ENCODE data around the gene SGK1.
"Not testable (repeated sequence)": the region's sequence is repeated elsewhere in the genome, so short reads cannot be mapped to it uniquely, and the experiment has no call there.

SGK1 gene

GRCh38 chr6:134183844-134184243 lies 134.1 kb downstream of the SGK1 start:
- no peak for DNase-seq (ENCODE audit: extremely low spot score)
- ChIA-PET CTCF (interaction anchor here (1.5 kb wide), 1 partner anchor 456 kb away, joined by 4 read pairs; no protein-coding TSS in a partner anchor), POLR2A (no interaction called here)
- TF ChIP-seq HDGF (IDR thresholded peaks at IDR 0.05; ENCODE audit: borderline replicate concordance): no peak
- no peak for TF ChIP-seq ZNF384 (IDR thresholded peaks at IDR 0.05)

- DNase-seq (ENCODE audit: extremely low spot score): peak; percentile 41
- CTCF ChIA-PET: interaction anchor here (1.5 kb wide), 1 partner anchor 458 kb away, joined by 4 read pairs; no protein-coding TSS in a partner anchor
- TF ChIP-seq PKNOX1 (IDR thresholded peaks at IDR 0.05): peak; percentile 33; the same call in 1 of the 2 replicates
- no peak for TF ChIP-seq LEF1 (IDR thresholded peaks at IDR 0.05; ENCODE audit: borderline replicate concordance)
- POLR2A ChIA-PET: no interaction called here
Measured at GRCh38 chr6:134182528-134182927, 135.4 kb downstream of the SGK1 start.

GRCh38 chr6:134181726-134182125 lies 136.2 kb downstream of the SGK1 start:
- CTCF ChIA-PET; DNase-seq (ENCODE audit: extremely low spot score); POLR2A ChIA-PET: not testable (repeated sequence)

- ChIA-PET CTCF (interaction anchor here (0.6 kb wide), 1 partner anchor 457 kb away, joined by 4 read pairs; no protein-coding TSS in a partner anchor), POLR2A (interaction anchor here (0.9 kb wide), 1 partner anchor 71 kb away, joined by 3 read pairs; no protein-coding TSS in a partner anchor)
- not testable (repeated sequence) for DNase-seq (ENCODE audit: extremely low spot score)
Measured at GRCh38 chr6:134181251-134181650, 136.7 kb downstream of the SGK1 start.

- ChIA-PET POLR2A (interaction anchor here (0.9 kb wide), 1 partner anchor 72 kb away, joined by 3 read pairs; no protein-coding TSS in a partner anchor), CTCF (interaction anchor here (0.6 kb wide), 1 partner anchor 457 kb away, joined by 4 read pairs; no protein-coding TSS in a partner anchor)
- DNase-seq (ENCODE audit: extremely low spot score): not testable (repeated sequence)
Measured at GRCh38 chr6:134180540-134180939, 137.4 kb downstream of the SGK1 start.

GRCh38 chr6:134178161-134179044 lies 139.5 kb downstream of the SGK1 start:
- TF ChIP-seq BHLHE40 (IDR thresholded peaks at IDR 0.05; ENCODE audit: borderline replicate concordance) (no peak), FOXK2 (IDR thresholded peaks at IDR 0.05) (no peak), ELF4 (IDR thresholded peaks at IDR 0.05) (no peak), SUZ12 (IDR thresholded peaks at IDR 0.05) (no peak), SP1 (IDR thresholded peaks at IDR 0.05) (no peak), FOXM1 (IDR thresholded peaks at IDR 0.05; ENCODE audit: borderline replicate concordance) (no peak), CTBP1 (IDR thresholded peaks at IDR 0.05; ENCODE audit: borderline replicate concordance) (no peak), ARNT (IDR thresholded peaks at IDR 0.05) (no peak), LEF1 (IDR thresholded peaks at IDR 0.05; ENCODE audit: borderline replicate concordance) (no peak), L3MBTL2 (conservative IDR thresholded peaks at IDR 0.05) (no peak; the same call in 1 of the 2 replicates), ZNF384 (IDR thresholded peaks at IDR 0.05) (no peak)
- peak; percentile 79 for DNase-seq (ENCODE audit: extremely low spot score)
- ChIA-PET CTCF (interaction anchor here (0.6 to 1.4 kb wide), 7 partner anchors 9 to 644 kb away, joined by 3 to 7 read pairs (median 3); no protein-coding TSS in a partner anchor), POLR2A (no interaction called here)

GRCh38 chr6:134177753-134178160 lies 140.2 kb downstream of the SGK1 start:
- ChIA-PET CTCF (interaction anchor here (0.6 to 1.4 kb wide), 7 partner anchors 13 to 645 kb away, joined by 3 to 7 read pairs (median 3); no protein-coding TSS in a partner anchor), POLR2A (interaction anchor here (0.8 kb wide), 1 partner anchor 121 kb away, joined by 3 read pairs; no protein-coding TSS in a partner anchor)
- TF ChIP-seq SP1 (IDR thresholded peaks at IDR 0.05): no peak
- no peak for DNase-seq (ENCODE audit: extremely low spot score)

- ChIA-PET CTCF (interaction anchor here (0.6 to 1.4 kb wide), 4 partner anchors 188 to 646 kb away, joined by 3 to 7 read pairs (median 4); no protein-coding TSS in a partner anchor), POLR2A (interaction anchor here (0.8 kb wide), 1 partner anchor 122 kb away, joined by 3 read pairs; no protein-coding TSS in a partner anchor)
- TF ChIP-seq NFRKB (IDR thresholded peaks at IDR 0.05) (no peak), ELF4 (IDR thresholded peaks at IDR 0.05) (no peak), FOXK2 (IDR thresholded peaks at IDR 0.05) (no peak), CTBP1 (IDR thresholded peaks at IDR 0.05; ENCODE audit: borderline replicate concordance) (no peak), L3MBTL2 (conservative IDR thresholded peaks at IDR 0.05) (no peak), SUZ12 (IDR thresholded peaks at IDR 0.05) (no peak), TARDBP (IDR thresholded peaks at IDR 0.05) (no peak), FOXM1 (IDR thresholded peaks at IDR 0.05; ENCODE audit: borderline replicate concordance) (no peak), HDGF (IDR thresholded peaks at IDR 0.05; ENCODE audit: borderline replicate concordance) (no peak), BHLHE40 (IDR thresholded peaks at IDR 0.05; ENCODE audit: borderline replicate concordance) (no peak), SP1 (IDR thresholded peaks at IDR 0.05) (no peak), LEF1 (IDR thresholded peaks at IDR 0.05; ENCODE audit: borderline replicate concordance) (no peak), ARNT (IDR thresholded peaks at IDR 0.05) (no peak), PKNOX1 (IDR thresholded peaks at IDR 0.05) (no peak), ZNF384 (IDR thresholded peaks at IDR 0.05) (no peak), FOXA1 (IDR thresholded peaks at IDR 0.05) (no peak)
- no peak for DNase-seq (ENCODE audit: extremely low spot score)
Measured at GRCh38 chr6:134177236-134177635, 140.7 kb downstream of the SGK1 start.

Data from HEK293T (cell line).